Parathyroid adenoma (tissue), 2 donors: ENCODE data around the gene SPAG16.

Experiments used
- H2AFZ ChIP-seq: fragments of 300-600 bp; sonication (generic); one replicate; pipeline ENCODE4 v1.7.0; 2017; ENCODE audit warnings: antibody characterized with exemption, mild to moderate bottlenecking
- H3K27ac ChIP-seq: fragments of 300-600 bp; sonication (generic); one replicate; pipeline ENCODE4 v1.7.0; 2017
- H3K27me3 ChIP-seq: fragments of 300-600 bp; sonication (generic); one replicate; pipeline ENCODE4 v1.7.0; 2017; ENCODE audit warnings: low read length; ENCODE audit not compliant: control insufficient read depth, insufficient read depth
- H3K36me3 ChIP-seq: fragments of 300-600 bp; sonication (generic); one replicate; pipeline ENCODE4 v1.7.0; 2017; ENCODE audit warnings: low read length; ENCODE audit not compliant: control insufficient read depth, insufficient read depth
- H3K4me1 ChIP-seq: fragments of 300-600 bp; sonication (generic); one replicate; pipeline ENCODE4 v1.7.0; 2017; ENCODE audit warnings: control low read depth
- H3K4me2 ChIP-seq: fragments of 300-600 bp; sonication (generic); one replicate; pipeline ENCODE4 v1.7.0; 2017; ENCODE audit warnings: low read length
- H3K4me3 ChIP-seq: fragments of 300-600 bp; sonication (generic); one replicate; pipeline ENCODE4 v1.7.0; 2017; ENCODE audit warnings: low read depth, low read length
- H3K79me2 ChIP-seq: fragments of 300-600 bp; sonication (generic); one replicate; pipeline ENCODE4 v1.7.0; 2017; ENCODE audit warnings: control low read depth
- H3K9ac ChIP-seq: fragments of 300-600 bp; sonication (generic); one replicate; pipeline ENCODE4 v1.7.0; 2017; ENCODE audit warnings: mild to moderate bottlenecking
- H3K9me3 ChIP-seq: fragments of 300-600 bp; sonication (generic); one replicate; pipeline ENCODE4 v1.7.0; 2017; ENCODE audit warnings: low read length; ENCODE audit not compliant: control insufficient read depth
- CTCF ChIP-seq: fragments of 300-600 bp; sonication (generic); IDR thresholded peaks from one replicate; pipeline ENCODE4 v1.7.0; 2017; ENCODE audit warnings: antibody characterized with exemption, mild to moderate bottlenecking
- donor health status: primary hyperparathyroidism.

SPAG16 gene

GRCh38 chr2:214126135-214126534, 841.9 kb downstream of the SPAG16 start:
- no peaks in the 10 kb centered on the region for H3K4me1 ChIP-seq
- H3K9ac ChIP-seq: no peak overlapping the region
- H3K36me3 ChIP-seq: no peaks in the 10 kb centered on the region
- no peaks in the 10 kb centered on the region for H3K27me3 ChIP-seq
- no peaks in the 10 kb centered on the region for H3K79me2 ChIP-seq
- H2AFZ ChIP-seq: no peak overlapping the region
- H3K4me3 ChIP-seq: no peak overlapping the region
- no peaks in the 10 kb centered on the region for H3K9me3 ChIP-seq
- no peak overlapping the region for H3K4me2 ChIP-seq
- H3K27ac ChIP-seq: no peak overlapping the region
- no peak for TF ChIP-seq CTCF

GRCh38 chr2:214127170-214127569, 842.9 kb downstream of the SPAG16 start:
- Histone ChIP-seq H3K4me1 (no peaks in the 10 kb centered on the region), H3K79me2 (no peaks in the 10 kb centered on the region), H3K9me3 (no peaks in the 10 kb centered on the region), H3K9ac (no peak overlapping the region), H3K27me3 (no peaks in the 10 kb centered on the region), H2AFZ (no peak overlapping the region), H3K4me2 (no peak overlapping the region), H3K36me3 (no peaks in the 10 kb centered on the region), H3K27ac (no peak overlapping the region), H3K4me3 (no peak overlapping the region)
- TF ChIP-seq CTCF: no peak

GRCh38 chr2:214127571-214127970, 843.3 kb downstream of the SPAG16 start:
- Histone ChIP-seq H3K79me2 (no peaks in the 10 kb centered on the region), H3K9ac (no peak overlapping the region), H3K4me2 (no peak overlapping the region), H3K9me3 (no peaks in the 10 kb centered on the region), H3K4me3 (no peak overlapping the region), H3K27me3 (no peaks in the 10 kb centered on the region), H3K36me3 (no peaks in the 10 kb centered on the region), H2AFZ (no peak overlapping the region), H3K27ac (no peak overlapping the region), H3K4me1 (no peaks in the 10 kb centered on the region)
- no peak for TF ChIP-seq CTCF

GRCh38 chr2:214128040-214128439, 843.8 kb downstream of the SPAG16 start:
- Histone ChIP-seq H3K4me2 (no peak overlapping the region), H3K9ac (no peak overlapping the region), H3K36me3 (no peaks in the 10 kb centered on the region), H2AFZ (no peak overlapping the region), H3K27ac (no peak overlapping the region), H3K27me3 (no peaks in the 10 kb centered on the region), H3K9me3 (no peaks in the 10 kb centered on the region), H3K4me3 (no peak overlapping the region), H3K4me1 (no peaks in the 10 kb centered on the region), H3K79me2 (no peaks in the 10 kb centered on the region)
- no peak for TF ChIP-seq CTCF

- TF ChIP-seq CTCF: no peak
- no peak overlapping the region for H3K27ac ChIP-seq
- no peaks in the 10 kb centered on the region for H3K4me1 ChIP-seq
- H3K9me3 ChIP-seq: no peaks in the 10 kb centered on the region
- H2AFZ ChIP-seq: no peak overlapping the region
- H3K4me2 ChIP-seq: no peak overlapping the region
- H3K36me3 ChIP-seq: no peaks in the 10 kb centered on the region
- H3K79me2 ChIP-seq: no peaks in the 10 kb centered on the region
- no peak overlapping the region for H3K4me3 ChIP-seq
- no peaks in the 10 kb centered on the region for H3K27me3 ChIP-seq
- no peak overlapping the region for H3K9ac ChIP-seq
These were observed 845.9 kb downstream of the SPAG16 start for GRCh38 chr2:214130114-214130513.
